ENCODE data around the gene CFC1.
"Not testable (repeated sequence)": the region's sequence is repeated elsewhere in the genome, so short reads cannot be mapped to it uniquely, and the experiment has no call there.

The CFC1 gene

DNA sequence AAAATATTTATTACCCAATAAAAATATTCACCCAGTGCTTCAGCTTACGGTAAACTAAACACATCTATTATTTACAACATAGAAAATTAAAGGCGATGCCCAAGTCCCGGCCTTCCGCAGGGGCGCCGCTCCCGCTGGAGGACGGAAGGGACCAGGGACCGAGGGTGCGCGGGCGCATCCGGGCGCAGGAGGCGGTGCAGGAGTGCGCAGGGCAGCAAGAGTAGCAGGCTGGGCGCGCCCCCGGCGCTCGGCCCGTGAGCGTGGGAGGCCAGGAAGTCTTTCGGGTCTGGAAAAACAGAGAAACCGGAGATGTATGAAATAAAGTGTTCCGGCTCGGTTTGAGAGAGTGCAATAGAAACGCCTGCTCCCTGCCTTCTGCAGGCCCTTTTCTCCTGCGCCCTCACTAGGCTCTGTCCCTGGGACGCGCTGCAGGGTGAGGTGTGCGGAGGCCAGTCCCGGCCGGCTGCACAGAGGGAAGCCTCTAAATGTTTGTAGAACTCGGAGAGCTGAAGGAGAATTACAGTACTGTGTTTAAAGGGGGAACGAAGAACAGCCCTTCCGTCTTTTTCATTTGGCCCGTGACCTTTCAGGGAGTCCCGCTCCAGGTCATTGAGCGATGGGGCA lies 6.5 kb downstream of the CFC1 start:
- H3K36me3 Mint-ChIP-seq (ENCODE audit: low read depth); H3K27ac Mint-ChIP-seq; H3K4me3 Mint-ChIP-seq; H3K9me3 Mint-ChIP-seq; DNase-seq; ATAC-seq; H3K27me3 Mint-ChIP-seq; H3K4me1 Mint-ChIP-seq: not testable (repeated sequence)

DNA sequence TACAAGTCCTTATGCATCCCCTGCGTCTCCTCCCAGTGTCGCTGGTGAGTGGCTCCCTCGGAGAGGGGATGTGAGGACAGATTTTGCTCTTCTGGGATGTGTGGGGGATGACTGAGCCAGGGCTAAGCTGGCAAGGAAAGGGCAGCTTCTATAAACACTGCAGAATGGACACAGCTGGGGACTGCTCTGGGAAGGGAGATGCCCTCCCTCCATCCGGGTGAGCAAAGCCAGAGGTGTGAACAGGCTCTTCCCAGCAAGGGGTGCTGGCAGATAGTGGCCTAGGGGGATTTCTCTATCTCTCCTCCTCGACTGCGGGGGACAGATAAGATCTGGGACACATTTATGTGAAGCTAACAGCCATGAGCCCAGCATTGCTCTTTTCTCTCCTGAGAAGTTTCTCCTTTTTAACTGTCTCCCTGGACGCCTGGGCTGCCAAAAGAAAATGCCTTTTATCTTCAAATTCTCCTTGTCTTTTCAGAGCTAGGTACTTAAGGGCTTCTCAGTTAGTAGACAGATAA lies 8.5 kb downstream of the CFC1 start:
- not testable (repeated sequence) for H3K27me3 Mint-ChIP-seq; DNase-seq; H3K4me3 Mint-ChIP-seq; H3K4me1 Mint-ChIP-seq; H3K36me3 Mint-ChIP-seq (ENCODE audit: low read depth); H3K27ac Mint-ChIP-seq; ATAC-seq; H3K9me3 Mint-ChIP-seq

GRCh38 chr2:130590170-130590841 lies 9.1 kb downstream of the CFC1 start:
- H3K9me3 Mint-ChIP-seq; H3K4me1 Mint-ChIP-seq; H3K27ac Mint-ChIP-seq; H3K36me3 Mint-ChIP-seq (ENCODE audit: low read depth); H3K27me3 Mint-ChIP-seq; DNase-seq; ATAC-seq; H3K4me3 Mint-ChIP-seq: not testable (repeated sequence)

GRCh38 chr2:130588688-130589458 lies 10.5 kb downstream of the CFC1 start:
- H3K36me3 Mint-ChIP-seq (ENCODE audit: low read depth); H3K27ac Mint-ChIP-seq; H3K9me3 Mint-ChIP-seq; H3K4me3 Mint-ChIP-seq; H3K27me3 Mint-ChIP-seq; H3K4me1 Mint-ChIP-seq: not testable (repeated sequence)
- peak; percentile 27 for DNase-seq
- ATAC-seq = peak; percentile 95

- not testable (repeated sequence) for H3K36me3 Mint-ChIP-seq (ENCODE audit: low read depth); H3K4me1 Mint-ChIP-seq; H3K27me3 Mint-ChIP-seq; H3K27ac Mint-ChIP-seq; ATAC-seq; H3K4me3 Mint-ChIP-seq; DNase-seq; H3K9me3 Mint-ChIP-seq
Observed at GRCh38 chr2:130584726-130585125, 14.6 kb downstream of the CFC1 start.

DNA sequence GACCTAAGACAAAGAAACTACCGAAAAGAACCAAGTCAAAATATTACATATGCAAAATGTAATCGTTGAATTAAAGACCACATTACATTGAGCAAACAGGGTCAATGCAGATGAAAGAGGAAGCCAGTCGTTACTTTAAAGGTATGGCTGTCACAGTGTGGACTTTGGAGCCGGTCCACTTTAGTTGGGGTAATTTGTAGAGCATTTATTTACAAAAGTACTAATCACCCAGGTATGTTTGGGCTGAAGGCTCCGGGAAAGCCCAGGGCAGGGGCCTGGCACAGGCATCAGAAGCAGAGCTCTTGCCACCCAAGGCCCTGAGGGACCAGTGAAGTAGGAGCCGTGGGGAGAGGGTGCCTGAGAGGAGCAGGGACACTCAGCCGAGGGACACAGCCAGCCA lies 15.8 kb downstream of the CFC1 start:
- DNase-seq; H3K27me3 Mint-ChIP-seq; H3K9me3 Mint-ChIP-seq; H3K27ac Mint-ChIP-seq; H3K4me1 Mint-ChIP-seq; H3K4me3 Mint-ChIP-seq; H3K36me3 Mint-ChIP-seq (ENCODE audit: low read depth); ATAC-seq: not testable (repeated sequence)

GRCh38 chr2:130582970-130583369 lies 16.4 kb downstream of the CFC1 start:
- not testable (repeated sequence) for H3K4me1 Mint-ChIP-seq; DNase-seq; ATAC-seq; H3K27ac Mint-ChIP-seq; H3K4me3 Mint-ChIP-seq; H3K9me3 Mint-ChIP-seq; H3K36me3 Mint-ChIP-seq (ENCODE audit: low read depth); H3K27me3 Mint-ChIP-seq

DNA sequence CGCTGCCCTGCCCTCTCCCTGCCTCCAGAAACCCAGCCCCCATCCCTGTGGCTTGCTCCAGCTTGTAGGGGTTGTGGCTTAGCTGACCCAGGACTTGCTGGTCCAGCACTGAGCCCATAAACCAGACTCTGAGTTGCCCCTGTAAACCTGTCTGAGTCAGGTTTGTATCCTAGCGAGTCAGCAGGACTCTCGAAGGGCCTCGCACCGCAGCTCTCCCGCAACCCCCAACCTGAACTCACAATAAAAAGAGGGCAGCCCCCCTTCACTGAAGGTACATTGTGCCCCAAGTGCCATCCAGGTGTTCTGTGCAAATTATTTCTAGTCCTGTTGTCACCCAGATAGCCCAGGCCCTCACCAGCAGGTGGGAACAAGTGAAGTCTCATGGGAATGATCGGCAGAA lies 17.9 kb downstream of the CFC1 start:
- not testable (repeated sequence) for H3K9me3 Mint-ChIP-seq; ATAC-seq; H3K27ac Mint-ChIP-seq; H3K4me1 Mint-ChIP-seq; H3K27me3 Mint-ChIP-seq; H3K36me3 Mint-ChIP-seq (ENCODE audit: low read depth); H3K4me3 Mint-ChIP-seq; DNase-seq

DNA sequence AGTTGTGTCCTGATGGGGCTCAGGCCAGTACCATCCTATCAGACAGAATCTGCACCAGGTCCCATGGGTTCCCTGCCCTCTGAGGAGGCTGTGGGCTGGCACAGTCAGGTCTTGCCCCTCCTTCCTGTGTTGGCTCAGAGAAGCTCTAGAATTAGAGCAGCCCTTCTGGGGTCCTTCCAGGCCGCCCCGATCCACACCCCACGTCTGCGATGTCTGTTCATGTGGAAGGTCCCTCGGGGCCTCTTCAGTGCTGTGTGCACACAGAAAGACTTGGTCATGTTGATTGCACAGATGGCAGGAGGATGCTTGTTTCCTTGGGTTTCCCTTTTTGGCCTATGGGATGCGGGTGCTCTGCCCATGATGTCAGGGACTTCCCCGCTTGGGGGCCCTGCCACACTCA lies 20.3 kb downstream of the CFC1 start:
- not testable (repeated sequence) for H3K4me1 Mint-ChIP-seq; H3K36me3 Mint-ChIP-seq (ENCODE audit: low read depth); H3K27me3 Mint-ChIP-seq; H3K27ac Mint-ChIP-seq; DNase-seq; ATAC-seq; H3K9me3 Mint-ChIP-seq; H3K4me3 Mint-ChIP-seq

GRCh38 chr2:130577559-130577958 lies 21.8 kb downstream of the CFC1 start:
- DNase-seq; H3K4me1 Mint-ChIP-seq; H3K27ac Mint-ChIP-seq; H3K36me3 Mint-ChIP-seq (ENCODE audit: low read depth); H3K27me3 Mint-ChIP-seq; H3K9me3 Mint-ChIP-seq; H3K4me3 Mint-ChIP-seq; ATAC-seq: not testable (repeated sequence)

GRCh38 chr2:130576209-130576784 lies 23.1 kb downstream of the CFC1 start:
- not testable (repeated sequence) for H3K27me3 Mint-ChIP-seq; ATAC-seq; H3K9me3 Mint-ChIP-seq; H3K4me3 Mint-ChIP-seq; DNase-seq; H3K36me3 Mint-ChIP-seq (ENCODE audit: low read depth); H3K4me1 Mint-ChIP-seq; H3K27ac Mint-ChIP-seq

DNA sequence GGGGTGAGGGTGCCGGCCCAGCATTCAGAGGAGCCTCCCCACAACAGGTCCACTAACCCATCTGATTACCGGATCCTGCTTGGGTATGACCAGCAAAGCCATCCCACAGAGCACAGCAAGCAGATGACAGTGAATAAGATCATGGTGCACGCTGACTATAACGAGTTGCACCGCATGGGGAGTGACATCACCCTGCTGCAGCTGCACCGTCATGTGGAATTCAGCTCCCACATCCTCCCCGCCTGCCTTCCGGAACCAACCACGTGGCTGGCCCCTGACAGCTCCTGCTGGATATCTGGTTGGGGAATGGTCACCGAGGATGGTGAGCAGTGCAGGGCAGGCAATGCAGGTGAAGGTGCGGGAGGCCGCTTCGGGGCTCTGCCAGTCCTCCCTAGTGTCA lies 25.1 kb downstream of the CFC1 start:
- not testable (repeated sequence) for H3K4me1 Mint-ChIP-seq; H3K27ac Mint-ChIP-seq; H3K27me3 Mint-ChIP-seq; H3K9me3 Mint-ChIP-seq; ATAC-seq; H3K36me3 Mint-ChIP-seq (ENCODE audit: low read depth); DNase-seq; H3K4me3 Mint-ChIP-seq

DNA sequence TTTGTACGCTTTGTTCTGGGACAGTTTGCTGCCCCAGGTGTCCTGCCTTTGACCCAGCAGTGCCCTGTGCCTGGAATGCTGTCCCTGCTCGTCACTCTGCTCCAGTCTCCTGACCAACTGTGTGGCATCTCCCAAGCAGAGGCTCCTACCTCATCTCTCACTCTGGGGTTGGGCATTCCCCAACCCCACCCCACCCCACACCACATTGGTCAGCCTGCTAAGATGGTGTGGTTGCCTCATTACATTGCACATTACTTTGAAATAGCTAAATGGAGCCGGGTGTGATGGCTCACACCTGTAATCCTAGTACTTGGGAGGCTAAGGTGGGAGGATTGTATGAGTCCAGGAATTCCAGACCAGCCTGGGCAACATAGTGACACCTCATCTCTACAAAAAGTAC lies 27.4 kb downstream of the CFC1 start:
- H3K4me1 Mint-ChIP-seq; H3K4me3 Mint-ChIP-seq; H3K27me3 Mint-ChIP-seq; H3K9me3 Mint-ChIP-seq; DNase-seq; ATAC-seq; H3K27ac Mint-ChIP-seq; H3K36me3 Mint-ChIP-seq (ENCODE audit: low read depth): not testable (repeated sequence)

GRCh38 chr2:130566165-130566564 lies 33.2 kb downstream of the CFC1 start:
- H3K4me1 Mint-ChIP-seq; H3K27me3 Mint-ChIP-seq; H3K4me3 Mint-ChIP-seq; H3K36me3 Mint-ChIP-seq (ENCODE audit: low read depth); DNase-seq; H3K27ac Mint-ChIP-seq; H3K9me3 Mint-ChIP-seq; ATAC-seq: not testable (repeated sequence)

- H3K27me3 Mint-ChIP-seq; H3K4me3 Mint-ChIP-seq; ATAC-seq; DNase-seq; H3K27ac Mint-ChIP-seq; H3K4me1 Mint-ChIP-seq; H3K36me3 Mint-ChIP-seq (ENCODE audit: low read depth); H3K9me3 Mint-ChIP-seq: not testable (repeated sequence)
Observed at GRCh38 chr2:130556441-130556840, 42.9 kb downstream of the CFC1 start.
